ENCODE data around the gene POLR2J3. TPM values are rescaled to one million over a fixed set of nuclear protein-coding genes. Genes with fewer than 3 reads are reported as not detected.
"Not testable (repeated sequence)": the region's sequence is repeated elsewhere in the genome, so short reads cannot be mapped to it uniquely, and the experiment has no call there.

POLR2J3 gene
- total RNA-seq, 1 donor from 2014 or later, result 12.0 TPM

GRCh38 chr7:102535062-102535615, 37.2 kb downstream of the POLR2J3 start:
- DNase-seq; ATAC-seq (ENCODE audit: poor library complexity); intact Hi-C loops (cut with DNase I): not testable (repeated sequence)

- intact Hi-C loops (cut with DNase I); DNase-seq; ATAC-seq (ENCODE audit: poor library complexity): not testable (repeated sequence)
These were observed 40.3 kb downstream of the POLR2J3 start for GRCh38 chr7:102532127-102532526.

- intact Hi-C loops (cut with DNase I); ATAC-seq (ENCODE audit: poor library complexity): not testable (repeated sequence)
- DNase-seq, result peak; percentile 42
These were observed 40.8 kb downstream of the POLR2J3 start for GRCh38 chr7:102531583-102531982.

- DNase-seq; intact Hi-C loops (cut with DNase I): not testable (repeated sequence)
- peak; percentile 8 for ATAC-seq (ENCODE audit: poor library complexity)
These were observed 44.3 kb downstream of the POLR2J3 start for GRCh38 chr7:102527822-102528793.

DNA sequence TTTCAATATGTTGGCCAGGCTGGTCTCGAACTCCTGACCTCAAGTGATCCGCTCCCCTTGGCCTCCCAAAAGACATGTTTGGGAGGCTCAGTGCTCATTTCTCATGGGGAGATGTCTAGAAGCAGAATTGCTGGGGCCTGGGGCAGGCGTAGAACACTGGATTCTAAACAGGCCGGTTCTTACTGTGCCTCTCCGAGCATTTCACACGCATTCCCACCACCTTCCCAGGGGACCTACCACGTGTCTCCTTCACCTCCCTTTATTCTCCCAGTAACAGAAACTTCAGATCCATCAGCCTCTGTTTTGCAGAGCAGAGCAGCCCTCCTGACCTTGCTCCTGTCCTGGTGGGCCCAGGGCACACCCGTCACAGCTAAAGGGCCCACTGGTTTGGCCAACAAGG, 45.2 kb downstream of the POLR2J3 start:
- intact Hi-C loops (cut with DNase I); DNase-seq: not testable (repeated sequence)
- ATAC-seq (ENCODE audit: poor library complexity), result peak; percentile 42

GRCh38 chr7:102524803-102525202, 47.6 kb downstream of the POLR2J3 start:
- intact Hi-C loops (cut with DNase I), result not testable (repeated sequence)
- ATAC-seq (ENCODE audit: poor library complexity), result peak; percentile 3
- peak; percentile 17 for DNase-seq

DNA sequence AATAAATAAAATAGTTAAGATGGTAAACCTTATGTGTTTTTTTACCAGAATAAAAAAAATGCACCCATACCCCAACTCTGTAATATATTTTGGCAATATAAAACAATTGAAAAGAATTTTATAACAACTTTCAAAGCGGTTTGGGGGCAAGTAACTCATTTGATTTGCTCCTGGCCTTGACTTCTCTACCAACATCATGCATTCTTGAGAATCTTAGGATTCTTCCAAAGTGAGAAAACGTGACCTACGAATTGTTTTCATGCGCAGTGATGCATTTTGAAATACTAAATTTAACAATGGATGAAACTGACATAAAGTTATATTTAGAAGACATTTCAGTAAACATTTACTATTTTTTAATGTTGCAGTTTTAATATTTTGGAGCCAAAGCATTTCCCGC, 51.6 kb downstream of the POLR2J3 start:
- ATAC-seq (ENCODE audit: poor library complexity); DNase-seq; intact Hi-C loops (cut with DNase I): not testable (repeated sequence)

GRCh38 chr7:102517550-102518147, 54.7 kb downstream of the POLR2J3 start, which contains the start of gene RASA4B:
RASA4B (minus strand) TSS chr7:102517777; CDS start chr7:102517710, 67 bp downstream.
- peak; percentile 39 for DNase-seq
- intact Hi-C loops (cut with DNase I), result not testable (repeated sequence)
- peak; percentile 96 for ATAC-seq (ENCODE audit: poor library complexity)

Other genes starting within 250 kb of the POLR2J3 start
- not detected for gene SPDYE6, start 216.1 kb downstream of the POLR2J3 start, total RNA-seq
- 9.8 TPM for gene PRKRIP1, start 176.2 kb downstream of the POLR2J3 start, total RNA-seq
- gene ORAI2, start 139.0 kb downstream of the POLR2J3 start, total RNA-seq, result 4.3 TPM
- gene ALKBH4, start 107.7 kb downstream of the POLR2J3 start, total RNA-seq, result 5.3 TPM
- 9.7 TPM for gene LRWD1, start 107.6 kb downstream of the POLR2J3 start, total RNA-seq
- gene POLR2J, start 93.7 kb downstream of the POLR2J3 start, total RNA-seq, result 51.3 TPM
- 9.3 TPM for gene RASA4B, start 54.8 kb downstream of the POLR2J3 start, total RNA-seq
- 4.4 TPM for gene UPK3BL2, start 28.9 kb downstream of the POLR2J3 start, total RNA-seq
- not detected for gene SPDYE2, start 21.4 kb downstream of the POLR2J3 start, total RNA-seq
- gene RASA4, start 44.2 kb upstream of the POLR2J3 start, total RNA-seq, result 16.6 TPM
- gene UPK3BL1, start 70.2 kb upstream of the POLR2J3 start, total RNA-seq, result 12.2 TPM
- not detected for gene SPDYE2B, start 77.7 kb upstream of the POLR2J3 start, total RNA-seq
- gene POLR2J2, start 99.1 kb upstream of the POLR2J3 start, total RNA-seq, result 1.7 TPM
- gene FAM185A, start 176.4 kb upstream of the POLR2J3 start, total RNA-seq, result 8.5 TPM